OCI-LY1 (cell line): ENCODE data around the gene MESD.

Source experiments
- H2AFZ ChIP-seq: fragments of 200-600 bp; sonication (generic), shearing (Covaris generic); 2 replicates; pipeline ENCODE4 v1.6.0; 2014; ENCODE audit warnings: antibody characterized with exemption, mild to moderate bottlenecking, low read length
- H3F3A ChIP-seq: fragments of 200-600 bp; sonication (generic), shearing (Covaris generic); 2 replicates; pipeline ENCODE4 v1.6.0; 2014; ENCODE audit warnings: mild to moderate bottlenecking, antibody characterized with exemption, low read length, moderate library complexity; ENCODE audit not compliant: insufficient read depth
- H3K27ac ChIP-seq: fragments of 200-600 bp; sonication (generic); 2 replicates; pipeline ENCODE4 v1.5.1; 2014; ENCODE audit warnings: low read length, mixed run types, mild to moderate bottlenecking, low read depth; ENCODE audit not compliant: poor library complexity, severe bottlenecking
- H3K27me3 ChIP-seq: fragments of 200-600 bp; sonication (generic); 2 replicates; pipeline ENCODE4 v1.6.0; 2014; ENCODE audit warnings: antibody characterized with exemption, mild to moderate bottlenecking, low read length, moderate library complexity; ENCODE audit not compliant: insufficient read depth
- H3K36me3 ChIP-seq: fragments of 200-600 bp; sonication (generic); 2 replicates; pipeline ENCODE4 v1.6.1; 2014; ENCODE audit warnings: mild to moderate bottlenecking, antibody characterized with exemption, low read length, moderate library complexity, mixed read lengths; ENCODE audit not compliant: insufficient read depth
- H3K4me1 ChIP-seq: fragments of 200-600 bp; sonication (generic); 2 replicates; pipeline ENCODE4 v1.5.1; 2014; ENCODE audit warnings: mild to moderate bottlenecking, low read length, moderate library complexity; ENCODE audit not compliant: insufficient read depth, severe bottlenecking
- H3K4me2 ChIP-seq: fragments of 200-600 bp; sonication (generic), shearing (Covaris generic); 2 replicates; pipeline ENCODE4 v1.6.1; 2014; ENCODE audit warnings: low read length
- H3K4me3 ChIP-seq: fragments of 200-600 bp; sonication (generic); 2 replicates; pipeline ENCODE4 v1.5.1; 2014; ENCODE audit warnings: low read length, low read depth, mild to moderate bottlenecking, mixed read lengths; ENCODE audit not compliant: poor library complexity, severe bottlenecking
- H3K79me2 ChIP-seq: fragments of 200-600 bp; shearing (Covaris generic); 2 replicates; pipeline ENCODE4 v1.6.1; 2016; ENCODE audit warnings: mixed run types, low read length, mixed read lengths; ENCODE audit not compliant: insufficient read depth
- H3K9ac ChIP-seq: fragments of 200-600 bp; sonication (generic), shearing (Covaris generic); 2 replicates; pipeline ENCODE4 v1.6.1; 2014; ENCODE audit warnings: mild to moderate bottlenecking, low read length, mixed read lengths
- H3K9me2 ChIP-seq: fragments of 200-600 bp; sonication (generic), shearing (Covaris generic); 2 replicates; pipeline ENCODE4 v1.6.1; 2014; ENCODE audit warnings: low read depth, mild to moderate bottlenecking, low read length, mixed read lengths
- H3K9me3 ChIP-seq: fragments of 200-600 bp; shearing (Covaris generic); 2 replicates; pipeline ENCODE4 v1.6.1; 2014; ENCODE audit warnings: low read length, mixed read lengths
- H4K20me1 ChIP-seq: fragments of 200-600 bp; sonication (generic), shearing (Covaris generic); 2 replicates; pipeline ENCODE4 v1.6.0; 2016; ENCODE audit warnings: mild to moderate bottlenecking, low read length; ENCODE audit not compliant: insufficient read depth
- EZH2 ChIP-seq: fragments of 200-600 bp; sonication (generic), shearing (Covaris generic); IDR thresholded peaks from 2 replicates; pipeline ENCODE4 v1.8.0; 2017; ENCODE audit warnings: borderline replicate concordance, mixed run types, mild to moderate bottlenecking, antibody characterized with exemption, low read length, moderate library complexity, mixed read lengths
- TF ChIP-seq, protein P1 (sequence below): fragments of 200-600 bp; sonication (generic), shearing (Covaris generic); IDR thresholded peaks from 2 replicates; pipeline ENCODE4 v1.5.1; 2017; ENCODE audit warnings: mild to moderate bottlenecking, antibody characterized with exemption, low read length, moderate library complexity, mixed read lengths

Gene MESD

DNA sequence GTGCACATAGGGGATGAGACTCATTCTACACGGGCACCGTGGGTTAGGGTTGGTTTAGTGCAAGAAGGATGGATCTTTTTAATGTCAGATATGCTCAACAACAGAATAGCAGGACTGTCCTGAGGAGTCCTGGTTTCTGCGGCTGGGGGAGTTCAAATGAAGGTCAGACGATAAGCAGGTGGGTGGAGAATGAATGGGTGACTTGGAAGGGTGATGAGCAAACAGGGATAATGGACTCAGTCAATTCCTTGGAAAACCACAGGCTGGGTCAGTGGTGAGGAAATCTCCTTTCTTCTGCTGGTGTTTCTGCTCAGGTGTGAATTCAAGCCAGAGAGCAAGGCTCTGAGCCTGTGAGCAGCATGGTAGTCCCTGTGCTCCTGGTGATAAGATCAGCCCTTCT, 59.9 kb downstream of the MESD start:
- no peaks in the 10 kb centered on the region for H3K27me3 ChIP-seq
- TF ChIP-seq, protein P1, sequence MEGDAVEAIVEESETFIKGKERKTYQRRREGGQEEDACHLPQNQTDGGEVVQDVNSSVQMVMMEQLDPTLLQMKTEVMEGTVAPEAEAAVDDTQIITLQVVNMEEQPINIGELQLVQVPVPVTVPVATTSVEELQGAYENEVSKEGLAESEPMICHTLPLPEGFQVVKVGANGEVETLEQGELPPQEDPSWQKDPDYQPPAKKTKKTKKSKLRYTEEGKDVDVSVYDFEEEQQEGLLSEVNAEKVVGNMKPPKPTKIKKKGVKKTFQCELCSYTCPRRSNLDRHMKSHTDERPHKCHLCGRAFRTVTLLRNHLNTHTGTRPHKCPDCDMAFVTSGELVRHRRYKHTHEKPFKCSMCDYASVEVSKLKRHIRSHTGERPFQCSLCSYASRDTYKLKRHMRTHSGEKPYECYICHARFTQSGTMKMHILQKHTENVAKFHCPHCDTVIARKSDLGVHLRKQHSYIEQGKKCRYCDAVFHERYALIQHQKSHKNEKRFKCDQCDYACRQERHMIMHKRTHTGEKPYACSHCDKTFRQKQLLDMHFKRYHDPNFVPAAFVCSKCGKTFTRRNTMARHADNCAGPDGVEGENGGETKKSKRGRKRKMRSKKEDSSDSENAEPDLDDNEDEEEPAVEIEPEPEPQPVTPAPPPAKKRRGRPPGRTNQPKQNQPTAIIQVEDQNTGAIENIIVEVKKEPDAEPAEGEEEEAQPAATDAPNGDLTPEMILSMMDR = no peak
- TF ChIP-seq EZH2 = no peak
- H3F3A ChIP-seq = no peaks in the 10 kb centered on the region
- no peak overlapping the region for H3K9ac ChIP-seq
- H3K9me3 ChIP-seq = no peaks in the 10 kb centered on the region
- H3K79me2 ChIP-seq = no peaks in the 10 kb centered on the region
- no peaks in the 10 kb centered on the region for H3K36me3 ChIP-seq
- no peaks in the 10 kb centered on the region for H4K20me1 ChIP-seq
- no peak overlapping the region for H3K27ac ChIP-seq
- H2AFZ ChIP-seq = no peak overlapping the region
- no peaks in the 10 kb centered on the region for H3K4me1 ChIP-seq
- H3K4me3 ChIP-seq = no peak overlapping the region
- H3K4me2 ChIP-seq = no peak overlapping the region
- H3K9me2 ChIP-seq = no peaks in the 10 kb centered on the region

DNA sequence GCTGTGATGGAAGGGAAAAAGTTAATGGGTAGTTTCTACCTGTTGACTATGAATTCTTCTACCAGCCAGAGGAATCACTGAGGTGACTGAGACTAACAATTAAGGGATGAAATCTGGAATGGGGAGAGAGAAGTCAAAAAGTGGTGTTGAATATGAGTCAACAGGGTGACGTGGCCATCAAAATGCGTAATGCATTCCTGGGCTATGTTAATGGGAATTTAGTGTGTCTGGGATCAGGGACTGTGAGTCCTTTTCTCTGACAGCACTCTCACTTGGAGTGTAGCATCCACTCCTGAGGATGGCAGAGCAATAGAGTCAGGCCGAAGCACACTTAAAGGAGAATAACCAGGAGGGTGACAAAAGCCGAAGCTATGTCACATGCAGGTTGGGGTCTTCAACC, 60.4 kb downstream of the MESD start:
- Histone ChIP-seq H3K36me3 (no peaks in the 10 kb centered on the region), H3K27me3 (no peaks in the 10 kb centered on the region), H3K9me3 (no peaks in the 10 kb centered on the region), H4K20me1 (no peaks in the 10 kb centered on the region), H3K4me3 (no peak overlapping the region), H3K79me2 (no peaks in the 10 kb centered on the region), H3K9ac (no peak overlapping the region), H3F3A (no peaks in the 10 kb centered on the region), H3K27ac (no peak overlapping the region), H3K4me2 (no peak overlapping the region), H2AFZ (no peak overlapping the region), H3K4me1 (no peaks in the 10 kb centered on the region), H3K9me2 (no peaks in the 10 kb centered on the region)
- TF ChIP-seq EZH2 = no peak
- TF ChIP-seq, protein P1 = no peak

DNA sequence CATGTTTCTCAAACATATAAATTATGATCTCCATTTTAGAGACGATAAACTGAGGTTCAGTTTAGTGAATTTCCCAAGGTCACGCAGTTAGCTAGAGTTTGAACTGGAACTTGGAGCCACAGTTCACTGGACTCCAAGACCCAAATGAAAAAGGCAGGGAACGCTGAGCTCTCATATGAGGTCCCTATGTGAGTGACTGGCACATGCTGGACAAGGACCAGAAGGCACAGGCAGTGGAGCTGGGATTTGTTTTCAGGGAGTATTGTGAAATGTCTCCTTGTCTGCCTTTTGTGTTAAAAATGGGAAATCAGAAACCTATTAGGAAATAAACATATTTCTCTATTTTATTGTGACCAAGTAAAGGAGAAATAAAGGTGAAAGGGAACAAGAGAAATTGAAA, 63.5 kb downstream of the MESD start:
- no peaks in the 10 kb centered on the region for H3K36me3 ChIP-seq

More for the DNA sequence above, 63.5 kb downstream of the MESD start:
- Histone ChIP-seq H2AFZ (no peak overlapping the region), H4K20me1 (no peaks in the 10 kb centered on the region), H3K9me3 (no peaks in the 10 kb centered on the region), H3K27ac (no peak overlapping the region), H3K4me3 (no peak overlapping the region), H3F3A (no peaks in the 10 kb centered on the region), H3K27me3 (no peaks in the 10 kb centered on the region), H3K4me2 (no peak overlapping the region), H3K9me2 (no peaks in the 10 kb centered on the region), H3K79me2 (no peaks in the 10 kb centered on the region), H3K4me1 (no peaks in the 10 kb centered on the region), H3K9ac (no peak overlapping the region)
- TF ChIP-seq EZH2 = no peak
- TF ChIP-seq, protein P1 = no peak
